ENCODE data around the gene C20orf141. TPM values are rescaled to one million over a fixed set of nuclear protein-coding genes. Genes with fewer than 3 reads are reported as not detected.

C20orf141 gene
- total RNA-seq, 1 donor from 2014 or later = not detected

- Histone ChIP-seq H3K36me3 (ENCODE audit: control insufficient read depth, insufficient read depth, low read length) (no peaks in the 10 kb centered on the region), H3K27me3 (ENCODE audit: control insufficient read depth, insufficient read depth, low read length) (peaks cover 3% of the 10 kb centered on the region), H3K4me3 (ENCODE audit: low read depth, low read length) (no peak overlapping the region)
- no peak for FAIRE-seq
- no peak for TF ChIP-seq CTCF (IDR thresholded peaks at IDR 0.05; ENCODE audit: insufficient read depth, low read length, severe bottlenecking)
- DNase-seq (ENCODE audit: low read depth) = no peak
Measured at GRCh38 chr20:2794202-2794748, 20.5 kb upstream of the C20orf141 start.

GRCh38 chr20:2794866-2795447 lies 19.8 kb upstream of the C20orf141 start:
- no peak for TF ChIP-seq CTCF (IDR thresholded peaks at IDR 0.05; ENCODE audit: insufficient read depth, low read length, severe bottlenecking)
- DNase-seq (ENCODE audit: low read depth) (no peak), FAIRE-seq (no peak)
- Histone ChIP-seq H3K36me3 (ENCODE audit: control insufficient read depth, insufficient read depth, low read length) (no peaks in the 10 kb centered on the region), H3K27me3 (ENCODE audit: control insufficient read depth, insufficient read depth, low read length) (peaks cover 10% of the 10 kb centered on the region), H3K4me3 (ENCODE audit: low read depth, low read length) (no peak overlapping the region)

- Histone ChIP-seq H3K4me3 (ENCODE audit: low read depth, low read length) (no peak overlapping the region), H3K27me3 (ENCODE audit: control insufficient read depth, insufficient read depth, low read length) (peaks cover 13% of the 10 kb centered on the region), H3K36me3 (ENCODE audit: control insufficient read depth, insufficient read depth, low read length) (no peaks in the 10 kb centered on the region)
- DNase-seq (ENCODE audit: low read depth) (no peak), FAIRE-seq (no peak)
- TF ChIP-seq CTCF (IDR thresholded peaks at IDR 0.05; ENCODE audit: insufficient read depth, low read length, severe bottlenecking) = no peak
Measured at GRCh38 chr20:2795451-2795850, 19.3 kb upstream of the C20orf141 start.

GRCh38 chr20:2796011-2796660 lies 18.7 kb upstream of the C20orf141 start:
- DNase-seq (ENCODE audit: low read depth) = no peak
- FAIRE-seq = no peak
- H3K36me3 ChIP-seq (ENCODE audit: control insufficient read depth, insufficient read depth, low read length) = no peaks in the 10 kb centered on the region
- TF ChIP-seq CTCF (IDR thresholded peaks at IDR 0.05; ENCODE audit: insufficient read depth, low read length, severe bottlenecking) = no peak
- H3K4me3 ChIP-seq (ENCODE audit: low read depth, low read length) = no peak overlapping the region
- peaks cover 18% of the 10 kb centered on the region for H3K27me3 ChIP-seq (ENCODE audit: control insufficient read depth, insufficient read depth, low read length)

GRCh38 chr20:2797136-2797983 lies 17.4 kb upstream of the C20orf141 start:
- no peaks in the 10 kb centered on the region for H3K36me3 ChIP-seq (ENCODE audit: control insufficient read depth, insufficient read depth, low read length)
- FAIRE-seq (no peak), DNase-seq (ENCODE audit: low read depth) (no peak)
- H3K27me3 ChIP-seq (ENCODE audit: control insufficient read depth, insufficient read depth, low read length) = peaks cover 23% of the 10 kb centered on the region
- H3K4me3 ChIP-seq (ENCODE audit: low read depth, low read length) = no peak overlapping the region
- no peak for TF ChIP-seq CTCF (IDR thresholded peaks at IDR 0.05; ENCODE audit: insufficient read depth, low read length, severe bottlenecking)
